Bronchial epithelial cell (primary cell): Measurements from ENCODE around the gene FAM209A. TPM values are rescaled to one million over a fixed set of nuclear protein-coding genes. Genes with fewer than 3 reads are reported as not detected.
"Not testable (repeated sequence)": the region's sequence is repeated elsewhere in the genome, so short reads cannot be mapped to it uniquely, and the experiment has no call there.

Source experiments
- DNase-seq: peaks from one replicate; pipeline ENCODE4 v3.0.0-alpha.2; 2010; ENCODE audit warnings: low read depth
- FAIRE-seq: peaks from 2 replicates; lab custom pipeline; 2011; peaks lifted over from hg19 to GRCh38; lab: Jason Lieb, UNC
- H3K27me3 ChIP-seq: 2 replicates; pipeline ENCODE4 v1.5.1; 2011; ENCODE audit warnings: low read length; ENCODE audit not compliant: control insufficient read depth, insufficient read depth
- H3K36me3 ChIP-seq: 2 replicates; pipeline ENCODE4 v1.5.1; 2011; ENCODE audit warnings: low read length; ENCODE audit not compliant: control insufficient read depth, insufficient read depth
- H3K4me3 ChIP-seq: 2 replicates; pipeline ENCODE4 v1.5.1; 2011; ENCODE audit warnings: mild to moderate bottlenecking, low read depth, low read length, control low read depth
- CTCF ChIP-seq: IDR thresholded peaks from 2 replicates; pipeline ENCODE4 v1.5.1; 2011; ENCODE audit warnings: mild to moderate bottlenecking, moderate library complexity, low read length, control low read depth, inconsistent platforms; ENCODE audit not compliant: insufficient read depth, severe bottlenecking
- total RNA-seq: library from RNA; depleted of rRNA; stranded (reverse); fragments of >200 nt; gene quantifications from 2 replicates; pipeline ENCODE4 v1.2.1, GENCODE V29; 2014

Gene FAM209A
- total RNA-seq, 1 donor from 2014 or later, result not detected

- no peak overlapping the region for H3K4me3 ChIP-seq
- DNase-seq (no peak), FAIRE-seq (no peak)
- peaks cover 3% of the 10 kb centered on the region for H3K27me3 ChIP-seq
- no peaks in the 10 kb centered on the region for H3K36me3 ChIP-seq
- no peak for TF ChIP-seq CTCF
Observed at GRCh38 chr20:56551571-56551970, 27.0 kb downstream of the FAM209A start.

- Histone ChIP-seq H3K36me3 (no peaks in the 10 kb centered on the region), H3K27me3 (peaks cover 3% of the 10 kb centered on the region), H3K4me3 (no peak overlapping the region)
- no peak for TF ChIP-seq CTCF
- FAIRE-seq, result no peak
- no peak for DNase-seq
Observed at GRCh38 chr20:56552911-56553629, 28.5 kb downstream of the FAM209A start.

GRCh38 chr20:56554869-56555268 lies 30.3 kb downstream of the FAM209A start:
- Histone ChIP-seq H3K36me3 (no peaks in the 10 kb centered on the region), H3K4me3 (no peak overlapping the region), H3K27me3 (peaks cover 3% of the 10 kb centered on the region)
- TF ChIP-seq CTCF, result no peak
- FAIRE-seq (no peak), DNase-seq (peak; percentile 96)

GRCh38 chr20:56558968-56559367 lies 34.4 kb downstream of the FAM209A start:
- no peaks in the 10 kb centered on the region for H3K36me3 ChIP-seq
- H3K27me3 ChIP-seq, result no peaks in the 10 kb centered on the region
- DNase-seq (no peak), FAIRE-seq (no peak)
- TF ChIP-seq CTCF, result no peak
- no peak overlapping the region for H3K4me3 ChIP-seq

GRCh38 chr20:56564526-56564925 lies 40.0 kb downstream of the FAM209A start:
- H3K36me3 ChIP-seq, H3K4me3 ChIP-seq, FAIRE-seq, DNase-seq, H3K27me3 ChIP-seq: not testable (repeated sequence)

GRCh38 chr20:56565511-56565910 lies 41.0 kb downstream of the FAM209A start:
- TF ChIP-seq CTCF, result no peak

More at GRCh38 chr20:56565511-56565910, 41.0 kb downstream of the FAM209A start:
- no peak overlapping the region for H3K4me3 ChIP-seq
- DNase-seq (no peak), FAIRE-seq (no peak)
- no peaks in the 10 kb centered on the region for H3K27me3 ChIP-seq
- H3K36me3 ChIP-seq, result no peaks in the 10 kb centered on the region
